ENCODE results near the gene MRPL17. TPM values are rescaled to one million over a fixed set of nuclear protein-coding genes. Genes with fewer than 3 reads are reported as not detected.

MRPL17 gene
- total RNA-seq, 1 experiment from 2014 or later, result 78.1 TPM

DNA sequence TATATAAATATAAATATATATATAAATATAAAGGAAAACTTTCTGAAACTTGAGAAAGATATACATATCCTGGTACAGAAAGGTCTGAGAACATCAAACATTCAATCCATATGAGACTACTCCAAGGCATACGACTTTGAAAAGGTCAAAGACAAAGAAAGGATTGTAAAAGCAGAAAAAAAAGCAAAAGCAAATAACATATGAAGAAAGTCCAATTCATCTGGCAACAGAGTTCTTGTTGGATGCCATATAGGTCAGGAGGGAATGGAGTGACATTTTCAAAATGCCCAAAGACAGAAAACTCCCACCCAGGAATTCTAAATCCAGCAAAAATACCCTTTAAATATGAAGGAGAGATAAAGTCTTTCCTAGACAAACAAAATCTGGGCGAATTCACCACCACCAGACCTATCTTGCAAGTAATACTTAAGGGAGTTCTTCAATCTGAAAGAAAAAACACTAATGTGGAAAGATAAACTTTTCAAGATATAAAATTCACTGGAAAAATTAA is 42.3 kb upstream of the MRPL17 start:
- Histone ChIP-seq H3K4me3 (ENCODE audit: low read length) (no peak overlapping the region), H3K36me3 (ENCODE audit: low read depth, low read length) (no peaks in the 10 kb centered on the region), H3K27ac (ENCODE audit: low read length) (no peak overlapping the region), H4K20me1 (ENCODE audit: low read length) (no peaks in the 10 kb centered on the region), H3K27me3 (ENCODE audit: low read length) (peaks cover 32% of the 10 kb centered on the region), H3K4me1 (ENCODE audit: insufficient read depth, low read length) (no peaks in the 10 kb centered on the region), H3K9ac (ENCODE audit: low read length) (no peak overlapping the region), H3K4me2 (ENCODE audit: low read length) (no peak overlapping the region), H3K9me3 (ENCODE audit: low read length) (no peaks in the 10 kb centered on the region), H3K9me2 (replicated peaks; ENCODE audit: low read length) (no peaks in the 10 kb centered on the region), H2AFZ (ENCODE audit: low read length) (no peak overlapping the region), H3K79me2 (ENCODE audit: low read length) (no peaks in the 10 kb centered on the region), H3F3A (ENCODE audit: low read length, unreplicated experiment) (no peaks in the 10 kb centered on the region)
- CTCF ChIA-PET, result no interaction called here
- BruUV-seq (replicated peaks), result no TSS peak
- ATAC-seq (no peak), DNase-seq (no peak)
- POLR2A ChIA-PET (ENCODE audit: unreplicated experiment), result no interaction called here
- intact Hi-C loops (cut with micrococcal nuclease), result no loop called here
- TF ChIP-seq EZH2 (IDR thresholded peaks at IDR 0.05; ENCODE audit: low read length, unreplicated experiment) (no peak), EZH2phosphoT487 (IDR thresholded peaks at IDR 0.05; ENCODE audit: borderline replicate concordance, low read length) (no peak)
- TF ChIP-seq, protein P1, sequence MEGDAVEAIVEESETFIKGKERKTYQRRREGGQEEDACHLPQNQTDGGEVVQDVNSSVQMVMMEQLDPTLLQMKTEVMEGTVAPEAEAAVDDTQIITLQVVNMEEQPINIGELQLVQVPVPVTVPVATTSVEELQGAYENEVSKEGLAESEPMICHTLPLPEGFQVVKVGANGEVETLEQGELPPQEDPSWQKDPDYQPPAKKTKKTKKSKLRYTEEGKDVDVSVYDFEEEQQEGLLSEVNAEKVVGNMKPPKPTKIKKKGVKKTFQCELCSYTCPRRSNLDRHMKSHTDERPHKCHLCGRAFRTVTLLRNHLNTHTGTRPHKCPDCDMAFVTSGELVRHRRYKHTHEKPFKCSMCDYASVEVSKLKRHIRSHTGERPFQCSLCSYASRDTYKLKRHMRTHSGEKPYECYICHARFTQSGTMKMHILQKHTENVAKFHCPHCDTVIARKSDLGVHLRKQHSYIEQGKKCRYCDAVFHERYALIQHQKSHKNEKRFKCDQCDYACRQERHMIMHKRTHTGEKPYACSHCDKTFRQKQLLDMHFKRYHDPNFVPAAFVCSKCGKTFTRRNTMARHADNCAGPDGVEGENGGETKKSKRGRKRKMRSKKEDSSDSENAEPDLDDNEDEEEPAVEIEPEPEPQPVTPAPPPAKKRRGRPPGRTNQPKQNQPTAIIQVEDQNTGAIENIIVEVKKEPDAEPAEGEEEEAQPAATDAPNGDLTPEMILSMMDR (conservative IDR thresholded peaks at IDR 0.05; ENCODE audit: low read depth, low read length), result no peak

DNA sequence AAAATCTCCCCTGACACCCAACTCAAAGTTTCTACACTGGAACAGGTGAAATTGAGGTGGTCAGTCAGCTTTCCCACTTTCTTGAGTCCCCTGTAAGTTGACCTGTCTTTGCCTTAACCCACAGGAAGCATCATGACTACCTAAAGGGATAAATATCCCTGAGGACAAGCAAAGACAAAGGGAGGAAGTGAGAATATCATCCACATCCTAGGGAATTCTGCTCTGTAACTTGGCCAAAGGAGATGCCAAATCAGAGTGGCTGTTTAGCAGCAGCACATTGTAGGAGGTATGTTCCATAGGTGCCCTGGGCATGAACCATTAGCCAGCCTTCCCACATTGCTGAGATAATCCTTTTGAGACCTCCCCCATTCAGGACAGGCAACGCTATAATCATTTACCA is 40.9 kb upstream of the MRPL17 start:
- TF ChIP-seq EZH2phosphoT487 (IDR thresholded peaks at IDR 0.05; ENCODE audit: borderline replicate concordance, low read length) (no peak), EZH2 (IDR thresholded peaks at IDR 0.05; ENCODE audit: low read length, unreplicated experiment) (no peak)
- TF ChIP-seq, protein P1 (conservative IDR thresholded peaks at IDR 0.05; ENCODE audit: low read depth, low read length), result no peak
- no peaks in the 10 kb centered on the region for H3K4me1 ChIP-seq (ENCODE audit: insufficient read depth, low read length)

DNA sequence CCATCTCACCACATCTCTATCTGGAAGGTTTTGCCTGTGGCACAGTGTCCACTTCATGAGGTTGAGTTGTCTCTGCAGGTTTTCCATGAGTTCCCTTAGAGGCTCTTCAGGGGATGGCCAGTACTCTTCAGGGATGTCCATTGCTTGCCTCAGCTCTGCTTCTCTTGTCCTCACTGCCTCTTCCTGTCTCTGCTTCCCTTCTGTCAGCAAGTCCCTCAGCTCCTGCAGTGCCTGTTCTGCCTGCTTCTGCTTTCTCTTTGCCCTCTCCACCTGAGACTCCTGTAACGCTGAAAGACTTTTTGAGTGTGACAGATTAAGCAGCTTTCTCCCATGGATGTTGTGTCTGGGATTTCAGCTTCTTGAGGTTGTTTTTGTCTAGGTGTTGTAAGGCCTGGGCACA is 38.2 kb upstream of the MRPL17 start:
- no peaks in the 10 kb centered on the region for H3F3A ChIP-seq (ENCODE audit: low read length, unreplicated experiment)
- intact Hi-C loops (cut with micrococcal nuclease), result no loop called here
- BruUV-seq (replicated peaks), result no TSS peak
- H4K20me1 ChIP-seq (ENCODE audit: low read length), result no peaks in the 10 kb centered on the region
- peaks cover 36% of the 10 kb centered on the region for H3K27me3 ChIP-seq (ENCODE audit: low read length)
- CTCF ChIA-PET, result no interaction called here
- no peaks in the 10 kb centered on the region for H3K9me3 ChIP-seq (ENCODE audit: low read length)
- H3K9ac ChIP-seq (ENCODE audit: low read length), result no peak overlapping the region
- ATAC-seq, result no peak
- DNase-seq, result no peak
- H3K79me2 ChIP-seq (ENCODE audit: low read length), result no peaks in the 10 kb centered on the region
- no peaks in the 10 kb centered on the region for H3K4me1 ChIP-seq (ENCODE audit: insufficient read depth, low read length)
- no peaks in the 10 kb centered on the region for H3K36me3 ChIP-seq (ENCODE audit: low read depth, low read length)
- POLR2A ChIA-PET (ENCODE audit: unreplicated experiment), result no interaction called here
- no peak overlapping the region for H3K27ac ChIP-seq (ENCODE audit: low read length)
- no peaks in the 10 kb centered on the region for H3K9me2 ChIP-seq (replicated peaks; ENCODE audit: low read length)
- H3K4me3 ChIP-seq (ENCODE audit: low read length), result no peak overlapping the region
- no peak overlapping the region for H3K4me2 ChIP-seq (ENCODE audit: low read length)
- H2AFZ ChIP-seq (ENCODE audit: low read length), result no peak overlapping the region
- no peak for TF ChIP-seq EZH2 (IDR thresholded peaks at IDR 0.05; ENCODE audit: low read length, unreplicated experiment)
- TF ChIP-seq, protein P1 (conservative IDR thresholded peaks at IDR 0.05; ENCODE audit: low read depth, low read length), result no peak
- no peak for TF ChIP-seq EZH2phosphoT487 (IDR thresholded peaks at IDR 0.05; ENCODE audit: borderline replicate concordance, low read length)

More for the DNA sequence above, 40.9 kb upstream of the MRPL17 start:
- CTCF ChIA-PET, result no interaction called here
- no peak overlapping the region for H3K4me3 ChIP-seq (ENCODE audit: low read length)
- H3F3A ChIP-seq (ENCODE audit: low read length, unreplicated experiment), result no peaks in the 10 kb centered on the region
- H3K9ac ChIP-seq (ENCODE audit: low read length), result no peak overlapping the region
- no peak overlapping the region for H3K27ac ChIP-seq (ENCODE audit: low read length)
- no TSS peak for BruUV-seq (replicated peaks)
- POLR2A ChIA-PET (ENCODE audit: unreplicated experiment), result no interaction called here
- no peaks in the 10 kb centered on the region for H3K79me2 ChIP-seq (ENCODE audit: low read length)
- H4K20me1 ChIP-seq (ENCODE audit: low read length), result no peaks in the 10 kb centered on the region
- no peak for ATAC-seq
- H2AFZ ChIP-seq (ENCODE audit: low read length), result no peak overlapping the region
- no peaks in the 10 kb centered on the region for H3K36me3 ChIP-seq (ENCODE audit: low read depth, low read length)
- H3K9me2 ChIP-seq (replicated peaks; ENCODE audit: low read length), result no peaks in the 10 kb centered on the region
- intact Hi-C loops (cut with micrococcal nuclease), result no loop called here
- H3K27me3 ChIP-seq (ENCODE audit: low read length), result peaks cover 35% of the 10 kb centered on the region
- no peak for DNase-seq
- H3K9me3 ChIP-seq (ENCODE audit: low read length), result no peaks in the 10 kb centered on the region
- no peak overlapping the region for H3K4me2 ChIP-seq (ENCODE audit: low read length)
